CD1c-positive myeloid dendritic cell (primary cell): Measurements from ENCODE around the gene SNRPA.
A peak's percentile ranks its signal among the peaks of the same experiment; 100 is the strongest.
"Not testable (repeated sequence)": the region's sequence is repeated elsewhere in the genome, so short reads cannot be mapped to it uniquely, and the experiment has no call there.

Experiments
- DNase-seq: peaks from one replicate; pipeline ENCODE4 v3.0.0-alpha.2; 2016; ENCODE audit errors: extremely low spot score

Gene SNRPA

DNA sequence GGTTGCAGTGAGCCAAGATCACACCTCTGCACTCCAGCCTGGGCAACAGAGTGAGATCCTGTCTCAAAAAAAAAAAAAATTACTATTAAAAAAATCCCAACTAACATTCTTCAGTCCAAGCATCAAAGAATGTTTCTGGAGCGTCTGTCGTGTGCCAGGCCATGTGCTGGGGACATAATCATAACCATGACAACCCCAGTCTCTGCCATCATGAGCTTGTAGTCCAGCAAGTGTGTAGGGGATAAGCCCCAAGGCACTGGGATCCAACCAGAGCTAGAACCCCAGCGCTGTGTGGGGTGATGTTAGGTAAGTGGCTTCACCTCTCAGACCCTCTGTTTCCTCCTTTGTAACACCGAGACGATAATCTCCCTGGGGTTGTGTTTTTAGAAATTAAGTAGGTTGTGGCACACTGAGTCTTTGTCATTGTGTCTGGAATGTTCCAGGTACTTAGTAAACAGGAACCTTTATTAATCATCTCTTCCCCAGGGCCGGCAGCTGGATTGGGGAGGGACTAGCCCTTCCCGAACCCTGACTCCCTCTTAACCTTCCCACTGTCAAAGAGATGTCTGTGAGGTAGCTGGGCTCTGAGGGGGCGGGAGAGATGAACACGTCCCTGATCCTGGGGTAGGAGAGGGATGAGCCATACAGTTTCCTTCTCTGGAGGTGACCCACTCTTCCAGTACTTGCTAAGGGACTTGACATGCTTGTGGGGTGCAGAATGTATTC lies 28.9 kb upstream of the SNRPA start:
- no peak for DNase-seq

DNA sequence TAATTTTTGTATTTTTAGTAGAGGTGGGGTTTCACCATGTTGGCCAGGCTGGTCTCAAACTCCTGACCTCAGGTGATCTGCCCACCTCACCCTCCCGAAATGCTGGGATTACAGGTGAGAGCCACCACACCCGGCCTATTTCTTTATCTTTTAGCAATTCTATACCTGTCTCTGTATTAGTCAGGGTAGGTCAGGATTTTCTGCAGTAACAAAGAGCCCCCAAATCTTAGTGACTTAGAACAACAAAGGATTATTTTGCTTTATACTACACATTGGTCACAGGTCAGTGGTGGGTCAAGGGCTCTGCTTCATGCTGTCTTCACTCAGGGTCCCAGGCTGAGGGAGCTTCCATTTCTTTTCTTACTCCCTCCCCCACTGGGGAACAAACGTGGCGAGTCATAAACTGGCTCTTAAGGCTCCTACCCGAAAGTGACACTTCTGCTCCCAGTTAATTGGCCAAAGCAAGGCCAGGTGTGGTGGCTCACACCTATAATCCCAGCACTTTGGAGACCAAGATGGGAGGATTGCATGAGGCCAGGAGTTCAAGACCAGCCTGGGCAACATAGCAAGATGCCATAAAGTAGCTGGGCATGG lies 27.2 kb upstream of the SNRPA start:
- no peak for DNase-seq

DNA sequence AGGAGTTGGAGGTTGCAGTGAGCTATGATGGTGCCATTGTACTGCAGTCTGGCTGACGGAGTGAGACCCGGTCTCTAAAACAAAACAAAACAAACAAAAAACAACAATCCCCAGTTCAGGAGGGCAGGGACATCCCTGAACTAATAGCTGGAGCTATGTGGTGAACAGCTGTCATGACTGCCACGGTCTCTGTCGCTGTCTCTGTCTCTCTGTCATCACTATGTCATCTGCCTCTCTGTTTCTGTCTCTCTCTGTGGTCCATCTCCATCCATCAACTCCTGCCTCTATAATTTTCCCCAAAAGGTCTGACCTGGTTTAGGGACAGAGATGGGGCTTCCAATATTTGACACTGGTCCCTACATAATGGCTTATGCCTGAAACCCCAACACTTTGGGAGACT lies 26.7 kb upstream of the SNRPA start:
- DNase-seq, result no peak

DNA sequence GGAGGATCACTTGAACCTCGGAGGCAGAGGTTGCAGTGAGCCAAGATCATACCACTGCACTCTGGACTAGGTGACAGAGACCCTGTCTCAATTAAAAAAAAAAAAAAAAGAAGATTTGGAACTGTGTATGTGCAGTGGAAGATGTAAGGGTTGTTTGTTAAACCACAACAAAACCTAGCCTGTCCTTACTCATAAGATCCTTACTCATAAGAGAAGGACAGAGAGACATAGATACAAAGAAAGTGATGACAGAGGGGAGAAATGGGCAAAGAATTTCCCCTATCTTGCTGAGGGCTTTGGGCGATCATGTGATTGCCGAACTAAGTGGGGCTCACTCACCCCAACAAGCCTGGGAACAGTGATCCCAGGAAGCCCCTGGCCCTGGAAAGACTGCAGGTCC lies 26.1 kb upstream of the SNRPA start:
- DNase-seq, result no peak

DNA sequence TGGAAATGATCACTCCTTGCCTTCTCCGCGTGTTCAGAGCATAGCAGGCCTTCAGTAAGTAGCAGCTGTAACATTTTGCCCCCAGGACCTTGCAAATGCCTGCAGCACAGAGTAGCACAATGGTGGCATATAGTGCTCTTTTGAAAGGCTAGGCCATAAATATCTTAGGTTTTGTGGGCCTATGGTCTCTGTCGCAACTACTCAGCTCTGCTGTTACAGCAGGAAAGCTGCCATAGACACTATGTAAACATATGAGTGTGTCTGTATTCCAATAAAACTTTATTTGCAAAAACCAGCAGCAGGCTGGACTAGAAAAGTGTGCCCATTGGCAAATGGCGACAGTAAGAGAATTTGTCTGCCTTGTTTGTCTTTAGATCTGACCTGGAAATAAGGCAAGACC lies 24.7 kb upstream of the SNRPA start:
- no peak for DNase-seq

DNA sequence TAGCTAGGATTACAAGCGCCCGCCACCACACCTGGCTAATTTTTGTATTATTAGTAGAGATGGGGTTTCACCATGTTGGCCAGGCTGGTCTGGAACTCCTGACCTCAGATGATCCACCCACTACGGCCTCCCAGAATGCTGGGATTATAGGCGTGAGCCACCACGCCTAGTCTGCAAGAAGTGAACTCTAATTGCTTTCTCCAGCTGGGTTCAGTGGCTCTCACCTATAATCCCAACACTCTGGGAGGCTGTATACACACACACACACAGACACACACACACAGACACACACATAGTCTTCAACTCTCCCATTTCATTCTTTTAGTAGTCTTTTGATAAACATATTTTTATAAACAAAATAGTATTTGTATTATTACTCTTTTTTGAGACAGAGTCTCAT lies 20.9 kb upstream of the SNRPA start:
- DNase-seq, result not testable (repeated sequence)

DNA sequence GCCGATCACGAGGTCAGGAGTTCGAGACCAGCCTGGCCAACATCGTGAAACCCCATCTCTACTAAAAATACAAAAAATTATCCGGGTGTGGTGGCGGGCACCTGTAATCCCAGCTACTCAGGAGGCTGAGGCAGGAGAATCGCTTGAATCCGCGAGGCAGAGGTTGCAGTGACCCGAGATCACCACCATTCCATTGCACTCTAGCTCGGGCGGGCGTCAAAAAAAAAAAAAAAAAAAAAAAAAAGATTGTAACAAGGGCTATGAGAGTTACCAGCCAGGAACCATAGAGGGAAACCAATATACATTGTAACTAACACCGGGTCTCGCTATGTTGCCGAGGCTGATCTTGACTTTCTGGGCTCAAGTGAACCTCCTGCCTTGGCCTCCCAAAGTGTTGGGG lies 18.7 kb upstream of the SNRPA start:
- not testable (repeated sequence) for DNase-seq

DNA sequence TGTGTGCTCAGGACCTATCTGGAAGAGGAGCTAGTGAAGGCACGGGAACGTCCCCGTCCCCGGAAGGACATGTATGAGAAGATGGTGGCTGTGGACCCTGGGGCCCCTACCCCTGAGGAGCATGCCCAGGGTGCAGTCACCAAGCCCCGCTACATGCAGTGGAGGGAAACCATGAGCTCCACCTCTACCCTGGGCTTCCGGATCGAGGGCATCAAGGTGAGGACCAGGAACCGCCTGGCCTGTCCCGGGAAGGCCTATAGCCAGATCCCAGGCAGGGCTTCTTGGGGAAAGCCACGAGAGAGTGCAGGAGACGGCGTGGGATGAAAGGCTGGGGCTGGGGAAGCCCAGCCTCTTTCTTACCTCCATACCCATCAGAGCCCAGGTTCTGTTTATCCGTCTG lies 17.9 kb upstream of the SNRPA start:
- DNase-seq, result no peak

DNA sequence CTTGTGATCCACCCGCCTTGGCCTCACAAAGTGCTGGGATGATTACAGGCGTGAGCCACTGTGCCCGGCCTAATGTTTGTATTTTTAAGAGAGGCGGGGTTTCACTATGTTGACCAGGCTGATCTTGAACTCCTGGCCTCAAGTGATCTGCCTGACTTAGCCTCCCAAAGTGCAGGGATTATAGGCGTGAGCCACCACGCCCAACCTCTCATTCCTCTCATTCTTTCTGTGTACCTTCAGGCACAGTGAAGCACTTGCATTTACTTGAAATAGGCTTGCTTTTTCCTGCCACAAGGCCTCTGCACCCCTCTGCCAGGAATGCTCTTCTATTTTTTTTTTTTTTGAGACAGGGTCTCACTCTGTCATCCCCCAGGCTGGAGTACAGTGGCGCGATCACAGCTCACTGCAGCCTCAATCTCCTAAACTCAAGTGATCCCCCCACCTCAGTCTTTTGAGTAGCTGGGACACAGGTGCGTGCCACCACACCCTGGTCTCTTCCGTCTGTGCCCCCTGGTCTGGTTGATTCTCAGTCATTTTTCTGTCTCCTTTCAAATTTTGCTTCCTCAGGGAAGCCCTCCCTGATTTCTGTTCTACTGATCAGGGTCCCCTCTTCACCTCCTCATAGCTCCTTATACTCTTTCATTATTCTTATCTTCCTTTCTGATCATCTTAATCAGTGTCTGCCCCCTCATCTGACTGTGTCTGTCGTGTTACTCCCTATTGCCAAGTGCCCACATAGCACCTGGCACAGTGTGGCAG lies 15.8 kb upstream of the SNRPA start:
- DNase-seq, result no peak

DNA sequence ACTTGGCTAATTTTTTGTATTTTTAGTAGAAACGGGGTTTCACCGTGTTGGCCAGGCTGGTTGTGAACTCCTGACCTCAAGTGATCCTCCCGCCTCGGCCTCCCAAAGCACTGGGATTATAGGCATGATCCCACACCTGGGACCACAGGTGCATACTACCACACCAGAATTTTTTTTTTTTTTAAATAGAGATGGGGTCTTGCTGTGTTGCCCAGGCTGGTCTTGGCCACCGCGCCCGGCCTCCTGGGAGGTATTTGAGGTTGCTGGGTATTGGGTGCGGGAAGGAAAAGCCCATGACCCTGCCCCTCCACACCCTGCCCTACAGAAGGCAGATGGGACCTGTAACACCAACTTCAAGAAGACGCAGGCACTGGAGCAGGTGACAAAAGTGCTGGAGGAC lies 14.3 kb upstream of the SNRPA start:
- no peak for DNase-seq

DNA sequence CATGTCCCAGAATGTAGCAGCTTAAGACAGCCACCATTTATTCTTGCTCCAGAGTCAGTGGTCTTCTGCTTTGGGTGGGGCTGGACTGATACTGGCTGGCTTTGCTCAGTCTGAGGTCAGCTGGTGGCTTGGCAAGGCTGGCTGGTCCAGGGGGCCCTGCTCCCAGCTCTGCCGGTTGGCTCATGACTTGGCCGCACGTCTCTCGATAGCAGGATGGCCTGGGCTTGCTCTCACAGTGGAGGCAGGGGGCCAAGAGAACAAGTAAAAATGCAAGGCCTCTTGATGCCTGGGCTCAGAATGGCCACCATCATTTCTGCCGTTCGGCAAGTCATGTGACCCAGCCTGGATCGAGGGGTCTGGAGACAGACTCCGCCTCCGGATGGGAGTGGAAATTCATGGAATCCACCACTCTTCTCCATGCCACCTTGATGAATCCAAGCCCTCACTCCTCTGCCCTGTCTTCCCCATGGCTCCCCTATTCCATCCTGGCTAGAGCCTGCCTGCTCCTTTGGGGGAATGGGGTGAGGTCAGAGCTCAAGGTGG lies 13.8 kb upstream of the SNRPA start:
- no peak for DNase-seq

DNA sequence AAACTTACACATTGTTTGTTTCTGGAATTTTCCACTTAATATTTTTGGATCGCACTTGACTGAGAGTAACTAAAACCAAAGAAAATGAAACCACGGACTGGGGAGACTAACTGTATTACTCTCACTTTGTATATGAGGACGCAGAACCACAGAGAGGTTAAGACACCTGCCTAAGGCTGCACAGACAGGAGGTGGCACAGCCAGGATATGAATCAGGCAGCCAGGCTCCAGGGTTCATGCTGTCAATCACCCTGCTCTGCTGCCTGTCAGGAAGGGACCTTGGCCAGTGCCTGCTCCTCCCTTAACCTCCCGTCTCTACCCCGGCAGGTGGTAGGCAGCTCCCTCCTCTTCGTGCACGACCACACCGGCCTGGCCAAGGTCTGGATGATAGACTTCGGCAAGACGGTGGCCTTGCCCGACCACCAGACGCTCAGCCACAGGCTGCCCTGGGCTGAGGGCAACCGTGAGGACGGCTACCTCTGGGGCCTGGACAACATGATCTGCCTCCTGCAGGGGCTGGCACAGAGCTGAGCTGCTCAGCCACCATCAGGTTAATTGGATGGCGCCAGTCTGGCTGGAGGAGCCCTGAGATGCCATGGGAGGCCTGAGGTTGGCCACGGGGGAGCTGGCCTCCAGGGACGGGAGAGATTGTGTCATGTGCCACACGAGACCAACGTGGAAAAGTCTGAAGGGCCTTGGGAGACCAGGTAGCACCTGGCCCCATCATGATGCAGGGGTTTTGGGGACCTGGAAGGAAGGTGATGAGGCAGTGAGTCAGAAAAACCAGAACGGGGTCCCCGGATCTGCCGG lies 11.8 kb upstream of the SNRPA start:
- DNase-seq, result no peak

DNA sequence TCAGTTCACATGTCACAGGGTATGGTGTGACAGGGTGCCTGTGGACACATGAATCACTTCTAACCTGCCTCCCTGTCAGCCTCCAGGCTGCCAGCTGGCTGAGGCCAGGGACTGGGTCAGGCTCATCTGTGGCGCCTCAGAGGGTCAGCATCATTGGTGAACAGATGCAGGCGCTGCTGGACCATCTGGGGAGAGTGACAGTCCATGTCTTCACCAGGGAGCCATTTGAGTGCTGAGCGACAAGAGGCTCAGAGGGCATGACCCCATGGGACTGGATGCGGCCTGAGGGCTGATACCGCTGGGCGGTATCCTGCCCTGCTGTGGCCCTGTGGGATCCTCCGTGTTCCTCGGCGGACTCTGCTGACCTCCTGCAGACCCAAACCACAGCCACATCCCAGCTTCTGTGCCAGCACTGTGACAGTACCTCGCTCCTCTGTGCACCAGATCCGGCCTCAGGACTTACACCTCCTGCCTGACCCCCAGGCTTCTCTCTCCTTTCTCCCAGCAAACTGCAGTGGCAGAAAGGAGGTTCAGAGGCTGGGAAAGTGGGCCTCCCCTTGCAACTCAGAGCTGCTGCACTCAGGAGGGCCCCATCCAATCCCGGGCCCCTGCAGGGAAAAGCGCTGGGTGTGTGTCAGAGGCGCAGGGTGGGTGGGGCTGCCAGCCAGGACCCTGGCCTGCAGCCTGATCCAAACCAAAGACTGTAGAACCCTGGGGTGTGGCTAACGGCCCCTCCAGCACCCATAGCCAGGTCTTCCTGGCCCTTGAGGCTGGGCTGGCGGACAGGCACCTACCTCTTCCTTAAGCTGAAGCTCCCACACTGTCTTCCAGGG lies 10.9 kb upstream of the SNRPA start:
- no peak for DNase-seq

DNA sequence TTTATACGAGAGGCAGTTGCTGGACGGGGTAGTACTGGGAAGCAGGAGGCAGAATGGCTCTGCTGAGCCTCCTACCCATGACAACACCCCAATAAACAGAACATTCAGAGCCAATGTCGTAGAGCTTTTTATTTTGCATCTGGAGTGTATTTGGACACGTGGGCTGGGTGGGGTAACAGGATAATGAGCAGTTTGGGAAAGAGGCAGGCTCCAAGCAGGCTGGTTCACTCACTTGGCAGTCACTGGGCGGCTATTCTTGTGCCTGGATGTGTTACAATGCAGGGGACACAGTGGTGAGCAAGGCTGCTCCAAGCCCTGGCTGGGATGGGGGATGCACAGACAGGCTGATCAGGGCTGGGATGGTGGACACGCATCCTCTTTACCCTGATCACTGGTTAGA lies 10.3 kb upstream of the SNRPA start:
- DNase-seq, result no peak

DNA sequence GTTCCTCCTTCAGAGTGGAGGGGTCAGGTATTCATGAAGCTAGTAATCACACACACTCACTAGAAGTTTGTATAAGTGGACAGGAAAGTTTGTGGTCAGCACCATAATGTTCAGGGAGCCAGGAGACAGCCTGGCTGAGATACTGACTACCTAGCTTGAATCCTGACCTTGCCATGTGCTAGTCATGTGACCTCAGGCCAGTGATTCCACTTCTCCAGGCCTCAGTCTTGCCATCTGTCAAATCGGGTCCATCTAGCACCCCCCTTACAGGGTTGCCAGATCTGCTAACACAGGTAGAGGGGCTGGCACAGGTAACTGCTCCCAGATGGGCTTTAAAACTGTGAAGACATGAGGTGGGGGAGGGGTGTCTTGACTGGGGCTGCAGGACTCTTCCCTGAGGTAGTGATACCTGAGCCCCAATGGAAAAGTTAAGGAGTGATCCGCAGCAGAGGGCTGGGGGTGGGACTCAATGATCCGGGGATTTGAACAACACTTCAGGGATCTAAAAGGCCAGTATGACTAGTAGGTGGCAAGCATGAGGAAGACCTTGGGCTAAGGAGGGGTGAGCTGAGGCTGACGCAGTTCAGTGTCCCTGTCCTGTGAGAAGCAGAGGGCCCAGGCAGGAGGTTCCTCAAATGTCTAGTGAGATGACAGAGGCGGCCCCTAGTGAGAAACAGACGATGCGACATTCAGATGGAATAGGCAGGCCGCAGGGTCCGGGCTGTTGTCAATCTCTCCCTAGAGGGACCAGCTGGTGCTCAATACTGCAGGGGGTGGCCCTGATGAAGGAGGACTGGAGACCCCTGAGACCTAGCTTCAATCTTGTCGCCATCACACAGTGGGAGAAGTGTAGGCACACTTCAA lies 9.2 kb upstream of the SNRPA start:
- DNase-seq, result peak; percentile 36

DNA sequence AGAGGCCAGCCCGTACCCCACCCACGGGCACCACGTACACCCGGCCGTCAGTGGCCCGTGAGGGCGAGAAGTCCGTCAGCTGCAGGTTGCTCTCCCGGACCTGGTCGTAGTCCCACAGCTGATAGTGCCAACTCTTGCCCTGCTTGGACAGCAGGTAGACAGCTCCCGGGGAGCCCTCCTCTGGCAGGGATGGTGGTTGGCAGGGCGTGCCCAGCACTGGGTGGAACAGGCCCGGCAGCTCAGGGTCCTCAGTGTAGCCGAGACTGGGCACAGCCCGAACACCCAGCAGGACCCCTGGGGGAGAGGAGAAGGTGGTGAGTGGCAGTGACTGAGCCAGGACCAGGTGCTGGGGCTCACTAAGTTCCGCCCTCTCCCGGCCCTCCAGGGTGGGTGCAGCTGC lies 8.5 kb upstream of the SNRPA start:
- no peak for DNase-seq

DNA sequence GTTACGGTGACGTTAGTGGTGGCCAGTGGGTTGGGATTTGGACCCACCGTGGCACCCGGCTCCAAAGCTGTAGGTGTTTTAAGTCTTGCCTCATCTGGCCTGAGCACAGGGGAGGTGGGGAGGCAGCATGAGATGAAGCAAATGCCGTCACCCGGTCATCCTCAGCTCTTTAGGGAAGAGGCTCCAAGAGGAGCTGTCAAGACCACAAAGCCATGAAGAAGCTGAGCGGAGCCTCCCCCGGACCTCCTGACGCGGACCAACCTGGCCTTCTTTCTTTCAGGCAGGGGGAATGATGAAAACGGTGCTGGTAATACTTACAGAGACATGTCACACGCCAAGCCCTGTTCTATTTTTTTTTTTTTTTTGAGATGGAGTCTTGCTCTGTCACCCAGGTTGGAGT lies 8.1 kb upstream of the SNRPA start:
- no peak for DNase-seq

DNA sequence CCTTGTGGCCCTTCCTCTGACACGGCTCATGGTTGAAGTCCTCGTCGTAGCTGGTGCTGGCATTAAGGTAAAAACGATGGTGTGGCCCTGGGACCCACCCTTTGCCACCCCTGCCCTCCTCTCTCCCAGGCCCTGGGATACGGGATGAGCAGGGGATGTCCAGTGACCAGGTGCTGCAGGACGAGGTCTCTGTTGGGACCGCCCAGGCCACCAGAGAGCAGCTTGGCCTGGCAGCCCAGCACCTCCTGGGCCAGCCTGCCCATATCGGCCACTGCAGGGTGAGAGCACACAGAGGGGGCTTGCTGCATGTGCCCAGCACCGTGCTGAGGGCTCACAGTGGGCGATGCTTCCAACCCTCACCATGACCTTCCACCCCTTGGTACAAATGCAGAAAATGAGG lies 7.1 kb upstream of the SNRPA start:
- no peak for DNase-seq

DNA sequence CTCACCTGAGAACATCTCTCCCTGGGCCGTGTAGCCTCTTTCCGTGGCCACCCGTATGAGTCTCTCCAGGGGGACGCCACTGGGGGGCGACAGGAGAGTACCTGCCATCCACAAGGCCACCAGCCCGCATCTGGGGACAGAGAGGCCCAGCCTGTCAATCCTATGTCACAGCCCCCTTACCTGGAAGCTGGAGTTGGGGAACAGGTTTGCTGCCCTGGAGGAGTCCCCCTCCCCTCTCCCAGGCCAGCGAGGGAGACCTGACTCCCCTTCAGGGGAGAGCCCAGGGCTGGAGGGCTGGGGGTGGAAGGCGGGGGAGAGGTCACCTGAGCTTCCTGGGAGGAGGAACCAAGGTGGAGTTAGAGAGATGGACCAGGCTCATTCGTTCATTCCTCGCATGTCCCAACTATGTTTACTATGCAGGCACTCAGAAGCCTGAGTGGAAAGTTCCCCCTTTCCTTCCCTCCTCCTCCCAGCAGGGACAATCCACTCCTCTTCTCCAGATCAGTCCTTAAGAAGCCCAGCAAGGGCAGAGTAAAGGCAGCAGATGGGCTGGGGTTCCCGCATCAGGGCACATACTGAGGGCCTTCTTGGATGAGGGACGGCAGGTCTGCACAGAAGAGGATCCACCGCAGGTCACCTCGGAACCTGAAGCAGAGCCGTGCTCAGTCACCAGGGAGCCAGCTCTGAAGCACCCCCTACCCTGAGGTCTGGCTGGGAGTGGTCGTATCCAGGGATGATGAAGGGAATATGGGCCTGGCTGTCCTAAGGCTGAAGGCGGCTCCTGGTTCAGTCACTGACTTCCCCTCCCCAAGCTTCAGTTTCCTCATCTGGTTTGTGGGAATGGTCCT lies 6.2 kb upstream of the SNRPA start:
- no peak for DNase-seq
